Gastrocnemius medialis (tissue), 4 donors: ENCODE results near the gene KCNQ1. TPM values are rescaled to one million over a fixed set of nuclear protein-coding genes. Genes with fewer than 3 reads are reported as not detected.

Experiments
- ATAC-seq, 2 donors: fragments of 150-250 bp; one replicate each; pipeline ENCODE4 v1.9.1; 2016
- DNase-seq, 2 donors: peaks; one replicate each; pipeline ENCODE4 v3.0.0-alpha.2; 2019
- H3K27ac ChIP-seq, 4 donors: fragments of 200-600 bp; sonication (generic); 1 replicate in 1 of 4; 2 replicates in 3 of 4; pipeline ENCODE4 v1.5.1; 2016 to 2018; ENCODE audit warnings: mild to moderate bottlenecking in 2 of 4, moderate library complexity in 1 of 4
- H3K27me3 ChIP-seq, 3 donors: fragments of 200-600 bp; sonication (generic) in 2 of 3; 1 replicate in 1 of 3; 2 replicates in 2 of 3; pipeline versions ENCODE4 v1.5.1 to v1.6.0; 2016 to 2019; ENCODE audit warnings: mild to moderate bottlenecking in 1 of 3, moderate library complexity in 1 of 3
- H3K36me3 ChIP-seq, 2 donors: fragments of 200-600 bp; sonication (generic) in 1 of 2; one replicate each; pipeline ENCODE4 v1.5.1; 2017 to 2018
- H3K4me1 ChIP-seq, 2 donors: fragments of 200-600 bp; sonication (generic) in 1 of 2; one replicate each; pipeline ENCODE4 v1.5.1; 2016 to 2017; ENCODE audit warnings: mild to moderate bottlenecking in 2 of 2
- H3K4me3 ChIP-seq, 4 donors: fragments of 200-600 bp; sonication (generic) in 3 of 4; 1 replicate in 1 of 4; 2 replicates in 3 of 4; pipeline ENCODE4 v1.5.1; 2016 to 2019; ENCODE audit warnings: mild to moderate bottlenecking in 2 of 4
- H3K9me3 ChIP-seq, 3 donors: fragments of 200-600 bp; sonication (generic) in 2 of 3; 1 replicate in 1 of 3; 2 replicates in 2 of 3; pipeline ENCODE4 v1.5.1; 2016 to 2019
- CTCF ChIP-seq, 5 experiments: fragments of 450-650 bp in 3 of 5; fragments of 200-600 bp in 2 of 5; sonication (generic) in 2 of 5; IDR thresholded peaks in 4 of 5; conservative IDR thresholded peaks in 1 of 5; 1 replicate in 4 of 5; 2 replicates in 1 of 5; pipeline ENCODE4 v1.5.1; 2016 to 2019; ENCODE audit warnings: antibody characterized with exemption in 5 of 5, mild to moderate bottlenecking in 3 of 5, moderate library complexity in 3 of 5
- POLR2A ChIP-seq, 2 donors: fragments of 450-650 bp; IDR thresholded peaks; one replicate each; pipeline ENCODE4 v1.6.1; 2017; ENCODE audit warnings: antibody characterized with exemption in 2 of 2, mild to moderate bottlenecking in 2 of 2, moderate library complexity in 2 of 2
- in situ Hi-C, 4 donors: fragments of 200-750 bp; cut with MboI; loops; one replicate each; pipeline versions ENCODE4 v1.15.0 to v1.8.0; 2017; ENCODE audit warnings: low sequenced_read_pairs in 4 of 4
- intact Hi-C: fragments of 100-400 bp; cut with DNase I; formaldehyde crosslinking; loops from one replicate; pipeline ENCODE4 v1.15.1; 2023; ENCODE audit warnings: low total_unique reads
- total RNA-seq, 4 donors: library from RNA; depleted of rRNA; stranded (reverse); fragments of >200 nt; gene quantifications; one replicate each; pipeline versions ENCODE4 v1.1.0 to v1.2.3, GENCODE V29; 2016

KCNQ1 gene
- total RNA-seq, 4 donors from 2014 or later: 0.15 to 1.00 (median 0.67) TPM

GRCh38 chr11:2791139-2791520 is 346.3 kb downstream of the KCNQ1 start:
- intact Hi-C loops (no loop called here), in situ Hi-C loops (no loop called here)
- Histone ChIP-seq H3K4me1 (no peaks in the 10 kb centered on the region), H3K36me3 (no peaks in the 10 kb centered on the region), H3K4me3 (peak overlapping the region; percentile 36 to 50 (median 45)), H3K27ac (no peak overlapping the region), H3K9me3 (no peaks in the 10 kb centered on the region), H3K27me3 (peaks cover 8 to 21% (median 12%) of the 10 kb centered on the region in 3 donors)
- TF ChIP-seq CTCF (IDR thresholded peaks at IDR 0.05 in 4 of 5, conservative IDR thresholded peaks at IDR 0.05 in 1 of 5) (no peak), POLR2A (IDR thresholded peaks at IDR 0.05) (no peak)
- no peak for ATAC-seq
- DNase-seq: peak in 1 of 2 donors; percentile 7

- no peak overlapping the region for H3K27ac ChIP-seq
- intact Hi-C loops: no loop called here
- no peak for ATAC-seq
Measured at GRCh38 chr11:2791521-2792380, 346.9 kb downstream of the KCNQ1 start.

GRCh38 chr11:2792381-2793250 is 347.8 kb downstream of the KCNQ1 start:
- intact Hi-C loops: no loop called here
- Histone ChIP-seq H3K27me3 (peaks cover 8 to 21% (median 12%) of the 10 kb centered on the region in 3 donors), H3K27ac (no peak overlapping the region), H3K4me3 (no peak overlapping the region), H3K36me3 (no peaks in the 10 kb centered on the region), H3K4me1 (no peaks in the 10 kb centered on the region), H3K9me3 (no peaks in the 10 kb centered on the region)
- ATAC-seq: no peak
- TF ChIP-seq POLR2A (IDR thresholded peaks at IDR 0.05) (no peak), CTCF (IDR thresholded peaks at IDR 0.05 in 4 of 5, conservative IDR thresholded peaks at IDR 0.05 in 1 of 5) (no peak)
- DNase-seq: peak in 1 of 2 donors; percentile 8
- in situ Hi-C loops: no loop called here

More at GRCh38 chr11:2791521-2792380, 346.9 kb downstream of the KCNQ1 start:
- no peaks in the 10 kb centered on the region for H3K9me3 ChIP-seq
- H3K4me3 ChIP-seq: peak overlapping the region; percentile 36 to 50 (median 45)
- peaks cover 8 to 21% (median 12%) of the 10 kb centered on the region in 3 donors for H3K27me3 ChIP-seq
- no peaks in the 10 kb centered on the region for H3K4me1 ChIP-seq
- H3K36me3 ChIP-seq: no peaks in the 10 kb centered on the region
- DNase-seq: peak in 1 of 2 donors; percentile 5
- in situ Hi-C loops: no loop called here
- TF ChIP-seq CTCF (IDR thresholded peaks at IDR 0.05 in 4 of 5, conservative IDR thresholded peaks at IDR 0.05 in 1 of 5): no peak
- TF ChIP-seq POLR2A (IDR thresholded peaks at IDR 0.05): no peak

GRCh38 chr11:2793701-2794045 is 348.9 kb downstream of the KCNQ1 start:
- Histone ChIP-seq H3K27ac (no peak overlapping the region), H3K4me1 (no peaks in the 10 kb centered on the region), H3K4me3 (no peak overlapping the region), H3K27me3 (peaks cover 8 to 21% (median 12%) of the 10 kb centered on the region in 3 donors), H3K36me3 (no peaks in the 10 kb centered on the region), H3K9me3 (no peaks in the 10 kb centered on the region)
- ATAC-seq (no peak), DNase-seq (peak in 1 of 2 donors; percentile 7)
- in situ Hi-C loops (no loop called here), intact Hi-C loops (no loop called here)
- TF ChIP-seq CTCF (IDR thresholded peaks at IDR 0.05 in 4 of 5, conservative IDR thresholded peaks at IDR 0.05 in 1 of 5): no peak
- no peak for TF ChIP-seq POLR2A (IDR thresholded peaks at IDR 0.05)
